ENCODE results near the gene TMEM151B. TPM values are rescaled to one million over a fixed set of nuclear protein-coding genes. Genes with fewer than 3 reads are reported as not detected.

TMEM151B gene
- total and polyA plus RNA-seq, 10 of the 15 experiments (the other 5 are each of a cell fraction or from before 2014, with no cell fraction given), result 0.01 to 0.19 (median 0.05) TPM; not detected in 6

DNA sequence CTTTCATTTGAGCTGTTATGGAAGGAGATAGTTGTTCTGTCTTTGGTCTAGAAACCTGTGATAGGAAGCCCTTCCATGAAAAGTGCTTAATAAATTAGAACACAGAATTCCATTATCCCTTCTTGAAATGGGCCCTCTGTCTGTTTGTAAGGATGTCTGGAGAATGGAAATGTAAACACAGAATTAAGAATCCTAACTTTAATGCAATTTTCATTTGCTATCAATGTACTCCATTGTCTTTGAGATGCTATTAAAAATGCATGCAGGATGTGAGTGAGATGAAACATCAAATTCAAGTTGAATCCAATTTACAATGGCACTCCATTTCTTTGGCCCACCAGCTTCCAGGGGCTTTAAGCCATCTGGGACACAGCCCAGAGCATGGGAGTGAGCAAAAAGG, 56.8 kb downstream of the TMEM151B start (continued):
- TF ChIP-seq, protein P1, sequence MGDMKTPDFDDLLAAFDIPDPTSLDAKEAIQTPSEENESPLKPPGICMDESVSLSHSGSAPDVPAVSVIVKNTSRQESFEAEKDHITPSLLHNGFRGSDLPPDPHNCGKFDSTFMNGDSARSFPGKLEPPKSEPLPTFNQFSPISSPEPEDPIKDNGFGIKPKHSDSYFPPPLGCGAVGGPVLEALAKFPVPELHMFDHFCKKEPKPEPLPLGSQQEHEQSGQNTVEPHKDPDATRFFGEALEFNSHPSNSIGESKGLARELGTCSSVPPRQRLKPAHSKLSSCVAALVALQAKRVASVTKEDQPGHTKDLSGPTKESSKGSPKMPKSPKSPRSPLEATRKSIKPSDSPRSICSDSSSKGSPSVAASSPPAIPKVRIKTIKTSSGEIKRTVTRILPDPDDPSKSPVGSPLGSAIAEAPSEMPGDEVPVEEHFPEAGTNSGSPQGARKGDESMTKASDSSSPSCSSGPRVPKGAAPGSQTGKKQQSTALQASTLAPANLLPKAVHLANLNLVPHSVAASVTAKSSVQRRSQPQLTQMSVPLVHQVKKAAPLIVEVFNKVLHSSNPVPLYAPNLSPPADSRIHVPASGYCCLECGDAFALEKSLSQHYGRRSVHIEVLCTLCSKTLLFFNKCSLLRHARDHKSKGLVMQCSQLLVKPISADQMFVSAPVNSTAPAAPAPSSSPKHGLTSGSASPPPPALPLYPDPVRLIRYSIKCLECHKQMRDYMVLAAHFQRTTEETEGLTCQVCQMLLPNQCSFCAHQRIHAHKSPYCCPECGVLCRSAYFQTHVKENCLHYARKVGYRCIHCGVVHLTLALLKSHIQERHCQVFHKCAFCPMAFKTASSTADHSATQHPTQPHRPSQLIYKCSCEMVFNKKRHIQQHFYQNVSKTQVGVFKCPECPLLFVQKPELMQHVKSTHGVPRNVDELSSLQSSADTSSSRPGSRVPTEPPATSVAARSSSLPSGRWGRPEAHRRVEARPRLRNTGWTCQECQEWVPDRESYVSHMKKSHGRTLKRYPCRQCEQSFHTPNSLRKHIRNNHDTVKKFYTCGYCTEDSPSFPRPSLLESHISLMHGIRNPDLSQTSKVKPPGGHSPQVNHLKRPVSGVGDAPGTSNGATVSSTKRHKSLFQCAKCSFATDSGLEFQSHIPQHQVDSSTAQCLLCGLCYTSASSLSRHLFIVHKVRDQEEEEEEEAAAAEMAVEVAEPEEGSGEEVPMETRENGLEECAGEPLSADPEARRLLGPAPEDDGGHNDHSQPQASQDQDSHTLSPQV (IDR thresholded peaks at IDR 0.05), result no peak

DNA sequence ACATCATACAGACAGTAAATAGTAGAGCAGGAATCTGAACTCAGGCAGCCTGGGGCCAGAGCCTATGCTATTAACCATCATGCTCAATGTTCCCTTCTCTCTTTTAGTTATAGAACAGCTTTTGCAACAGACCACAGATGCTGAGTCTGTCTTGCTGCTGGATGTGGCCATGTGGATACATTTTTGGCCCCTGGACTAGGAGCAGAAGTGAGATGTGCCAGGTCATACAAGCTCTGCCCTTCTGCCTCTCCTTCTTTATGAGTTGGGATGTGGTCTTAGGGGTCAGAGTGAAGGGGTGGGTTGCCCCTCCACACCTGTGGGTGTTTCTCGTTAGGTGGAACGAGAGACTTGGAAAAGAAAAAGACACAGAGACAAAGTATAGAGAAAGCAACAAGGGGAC, 57.5 kb downstream of the TMEM151B start:
- H3K4me2 ChIP-seq (ENCODE audit: control insufficient read depth, insufficient read depth), result no peak overlapping the region
- in situ Hi-C loops (cut with MboI), result no loop called here
- no peak for FAIRE-seq
- no peaks in the 10 kb centered on the region for H4K20me1 ChIP-seq (ENCODE audit: control insufficient read depth, insufficient read depth)
- H3K4me3 ChIP-seq, result no peak overlapping the region
- H3K4me1 ChIP-seq (ENCODE audit: control insufficient read depth, insufficient read depth, low read length), result no peaks in the 10 kb centered on the region
- H3K36me3 ChIP-seq (ENCODE audit: control insufficient read depth in 2 of 2, insufficient read depth in 2 of 2, low read length in 1 of 2), result no peaks in the 10 kb centered on the region
- POLR2A ChIA-PET, result no interaction called here
- intact Hi-C loops (cut with micrococcal nuclease; ENCODE audit: unreplicated experiment), result no loop called here
- RAD21 ChIA-PET (ENCODE audit: unreplicated experiment), result no interaction called here
- SMC1A ChIA-PET (ENCODE audit: uncharacterized antibody, unreplicated experiment), result no interaction called here
- no peak overlapping the region for H2AFZ ChIP-seq (ENCODE audit: control insufficient read depth, low read depth, low read length)
- H3K9ac ChIP-seq (ENCODE audit: control insufficient read depth, insufficient read depth, low read length), result no peak overlapping the region
- H3K79me2 ChIP-seq (ENCODE audit: control insufficient read depth, insufficient read depth, low read length), result no peaks in the 10 kb centered on the region
- no TSS peak for BruUV-seq (replicated peaks)
- no peak for DNase-seq (ENCODE audit: low read depth, low spot score)
- H3K27me3 ChIP-seq (replicated peaks in 1 of 2; ENCODE audit: control insufficient read depth in 2 of 2, insufficient read depth in 2 of 2, low read length in 1 of 2), result peaks cover 0 to 8% of the 10 kb centered on the region in 2 experiments; a peak in 2 of 4 replicates
- no peaks in the 10 kb centered on the region for H3K9me3 ChIP-seq (replicated peaks; ENCODE audit: control insufficient read depth, insufficient read depth, low read length)
- CTCF ChIA-PET, result no interaction called here
- WGBS (ENCODE audit: insufficient coverage, insufficient replicate concordance, low lambda C conversion rate, missing lambda C conversion rate), result 0% methylated on average over 2 of the region's 2 CpGs
- ATAC-seq, result no peak
- H3K27ac ChIP-seq (ENCODE audit: control insufficient read depth, insufficient read depth), result no peak overlapping the region
- no peak for TF ChIP-seq TCF12 (IDR thresholded peaks at IDR 0.05; ENCODE audit: low read depth, low read length)
- no peak for TF ChIP-seq TBL1XR1 (IDR thresholded peaks at IDR 0.05; ENCODE audit: low read depth, low read length)
- TF ChIP-seq BCL3 (IDR thresholded peaks at IDR 0.05; ENCODE audit: borderline replicate concordance, insufficient read depth, low read depth, low read length, poor library complexity, severe bottlenecking), result no peak
- TF ChIP-seq SREBF1 (IDR thresholded peaks at IDR 0.05; ENCODE audit: low read length), result no peak
- no peak for TF ChIP-seq PAX5 (IDR thresholded peaks at IDR 0.05; ENCODE audit: borderline replicate concordance, low read depth, low read length)
- TF ChIP-seq ASH2L (IDR thresholded peaks at IDR 0.05; ENCODE audit: borderline replicate concordance, low read depth), result no peak
- no peak for TF ChIP-seq TARDBP (IDR thresholded peaks at IDR 0.05; ENCODE audit: borderline replicate concordance)
- no peak for TF ChIP-seq CUX1 (IDR thresholded peaks at IDR 0.05; ENCODE audit: insufficient replicate concordance, low read depth, low read length)
- TF ChIP-seq NFIC (IDR thresholded peaks at IDR 0.05; ENCODE audit: low read depth, low read length), result no peak

Data from GM12878 (cell line).